ENCODE measurements around the gene PECR.
"Not testable (repeated sequence)": the region's sequence is repeated elsewhere in the genome, so short reads cannot be mapped to it uniquely, and the experiment has no call there.

DNA sequence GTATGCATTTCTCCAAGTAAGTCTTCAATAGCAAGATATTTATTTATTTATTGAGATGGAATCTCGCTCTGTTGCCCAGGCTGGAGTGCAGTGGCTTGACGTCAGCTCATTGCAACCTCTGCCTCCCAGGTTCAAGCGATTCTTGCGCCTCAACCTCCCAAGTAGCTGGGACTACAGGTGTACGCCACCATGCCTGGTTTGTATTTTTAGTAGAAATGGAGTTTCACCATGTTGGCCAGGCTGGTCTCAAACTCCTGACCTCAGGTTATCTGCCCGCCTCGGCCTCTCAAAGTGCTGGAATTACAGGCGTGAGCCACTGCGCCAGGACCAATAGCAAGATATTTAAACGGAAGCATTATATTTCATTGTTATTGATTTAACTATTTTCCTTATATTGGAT, 1.6 kb downstream of the PECR start:
- TF ChIP-seq, protein P1, sequence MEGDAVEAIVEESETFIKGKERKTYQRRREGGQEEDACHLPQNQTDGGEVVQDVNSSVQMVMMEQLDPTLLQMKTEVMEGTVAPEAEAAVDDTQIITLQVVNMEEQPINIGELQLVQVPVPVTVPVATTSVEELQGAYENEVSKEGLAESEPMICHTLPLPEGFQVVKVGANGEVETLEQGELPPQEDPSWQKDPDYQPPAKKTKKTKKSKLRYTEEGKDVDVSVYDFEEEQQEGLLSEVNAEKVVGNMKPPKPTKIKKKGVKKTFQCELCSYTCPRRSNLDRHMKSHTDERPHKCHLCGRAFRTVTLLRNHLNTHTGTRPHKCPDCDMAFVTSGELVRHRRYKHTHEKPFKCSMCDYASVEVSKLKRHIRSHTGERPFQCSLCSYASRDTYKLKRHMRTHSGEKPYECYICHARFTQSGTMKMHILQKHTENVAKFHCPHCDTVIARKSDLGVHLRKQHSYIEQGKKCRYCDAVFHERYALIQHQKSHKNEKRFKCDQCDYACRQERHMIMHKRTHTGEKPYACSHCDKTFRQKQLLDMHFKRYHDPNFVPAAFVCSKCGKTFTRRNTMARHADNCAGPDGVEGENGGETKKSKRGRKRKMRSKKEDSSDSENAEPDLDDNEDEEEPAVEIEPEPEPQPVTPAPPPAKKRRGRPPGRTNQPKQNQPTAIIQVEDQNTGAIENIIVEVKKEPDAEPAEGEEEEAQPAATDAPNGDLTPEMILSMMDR (IDR thresholded peaks at IDR 0.05; ENCODE audit: low read depth, low read length): not testable (repeated sequence)
- TF ChIP-seq EZH2phosphoT487 (IDR thresholded peaks at IDR 0.05; ENCODE audit: low read depth): not testable (repeated sequence)

Data from OCI-LY3 (cell line).